HepG2 (cell line): ENCODE results near the gene CAMK1D. TPM values are rescaled to one million over a fixed set of nuclear protein-coding genes. Genes with fewer than 3 reads are reported as not detected.
"Not testable (repeated sequence)": the region's sequence is repeated elsewhere in the genome, so short reads cannot be mapped to it uniquely, and the experiment has no call there.

Experiments
- ATAC-seq: fragments of 200-7000 bp; cut with Tn5 transposase; 3 replicates; pipeline ENCODE4 v1.9.1; 2020; ENCODE audit warnings: mild to moderate bottlenecking, moderate library complexity
- BruUV-seq: library from RNA; stranded (reverse); fragments of 400-500 nt; replicated peaks from 2 replicates; lab custom pipeline; 2021; lab: Mats Ljungman, UMichigan
- CTCF ChIA-PET: fragments of 300-600 bp; formaldehyde crosslinking; extraction: SDS; loops from one replicate; lab custom pipeline; 2021; ENCODE audit warnings: low total read pairs, inconsistent platforms, low intra/inter-chr PET ratio; lab: Yijun Ruan, JAX
- POLR2A ChIA-PET: fragments of 350-600 bp; sonication (Branson Sonifier 250); formaldehyde crosslinking; loops from one replicate; lab custom pipeline; 2020; ENCODE audit warnings: antibody characterized with exemption, inconsistent platforms; lab: Yijun Ruan, JAX
- DNase-seq: peaks from one replicate; pipeline ENCODE4 v3.0.0-alpha.2; 2015; ENCODE audit warnings: low spot score
- FAIRE-seq: peaks from 3 replicates; lab custom pipeline; 2011; peaks lifted over from hg19 to GRCh38; lab: Jason Lieb, UNC
- H2AFZ ChIP-seq: one replicate; pipeline ENCODE4 v1.6.1; 2011; ENCODE audit warnings: low read length, inconsistent platforms
- H3K27ac ChIP-seq: fragments of 300-600 bp; 3 replicates; pipeline ENCODE4 v1.8.0; 2011; ENCODE audit warnings: mixed run types, mild to moderate bottlenecking, mixed read lengths, low read length, inconsistent platforms; ENCODE audit not compliant: insufficient read depth; ENCODE audit errors: extremely low read length
- H3K27me3 ChIP-seq, 2 experiments: fragments of 200-600 bp in 1 of 2; 2 replicates in 1 of 2; 3 replicates in 1 of 2; pipeline versions ENCODE4 v1.6.0 to v1.8.0; 2011; ENCODE audit warnings: low read length in 2 of 2, mild to moderate bottlenecking in 2 of 2, moderate library complexity in 2 of 2, inconsistent platforms in 1 of 2; ENCODE audit not compliant: insufficient read depth in 2 of 2, control insufficient read depth in 1 of 2
- H3K36me3 ChIP-seq, 2 experiments: fragments of 200-600 bp in 1 of 2; replicated peaks in 1 of 2; 2 replicates in 1 of 2; 3 replicates in 1 of 2; pipeline versions ENCODE4 v1.5.1 to v1.8.0; 2011; ENCODE audit warnings: low read length in 2 of 2, inconsistent platforms in 1 of 2; ENCODE audit not compliant: insufficient read depth in 2 of 2, control insufficient read depth in 1 of 2
- H3K4me1 ChIP-seq: 2 replicates; pipeline ENCODE4 v1.5.1; 2012; ENCODE audit warnings: low read length, inconsistent platforms; ENCODE audit not compliant: insufficient read depth
- H3K4me2 ChIP-seq: 2 replicates; pipeline ENCODE4 v1.6.0; 2011; ENCODE audit warnings: low read depth, low read length, inconsistent platforms
- H3K4me3 ChIP-seq, 3 experiments: fragments of 200-600 bp in 1 of 3; sonication (generic), shearing (Covaris generic) in 1 of 3; replicated peaks in 1 of 3; 2 replicates each; pipeline ENCODE4 v1.5.1; 2011 to 2016; ENCODE audit warnings: low read length in 3 of 3, inconsistent platforms in 2 of 3, low read depth in 2 of 3, mild to moderate bottlenecking in 2 of 3, control low read depth in 1 of 3, mixed read lengths in 1 of 3; ENCODE audit not compliant: insufficient read depth in 1 of 3
- H3K79me2 ChIP-seq: one replicate; pipeline ENCODE4 v1.6.1; 2011; ENCODE audit warnings: low read length, inconsistent platforms; ENCODE audit not compliant: insufficient read depth
- H3K9ac ChIP-seq: 2 replicates; pipeline ENCODE4 v1.6.0; 2011; ENCODE audit warnings: mild to moderate bottlenecking, low read depth, low read length, inconsistent platforms; ENCODE audit not compliant: insufficient read depth
- H3K9me3 ChIP-seq: 2 replicates; pipeline ENCODE4 v1.5.1; 2012; ENCODE audit warnings: mild to moderate bottlenecking, low read length
- H4K20me1 ChIP-seq: 2 replicates; pipeline ENCODE4 v1.6.0; 2011; ENCODE audit warnings: inconsistent platforms, mild to moderate bottlenecking, low read length, moderate library complexity; ENCODE audit not compliant: insufficient read depth
- HMG20B ChIP-seq: conservative IDR thresholded peaks from 2 replicates; pipeline ENCODE4 v1.6.1; 2016; ENCODE audit warnings: missing genetic modification reagents, missing compliant biosample characterization
- NCOA1 ChIP-seq: sonication (generic); formaldehyde crosslinking; IDR thresholded peaks from 2 replicates; pipeline ENCODE4 v1.9.0; 2021; ENCODE audit warnings: missing genetic modification reagents
- SRY ChIP-seq: sonication (generic); formaldehyde crosslinking; IDR thresholded peaks from 2 replicates; pipeline ENCODE4 v1.8.0; 2022; ENCODE audit warnings: mild to moderate bottlenecking, missing genetic modification reagents
- WGBS: methylation state at CpG from one replicate; pipeline ENCODE4 v1.1.6; 2017; ENCODE audit warnings: low lambda C conversion rate; 5-methylcytosine and 5-hydroxymethylcytosine counted together
- in situ Hi-C: cut with HindIII; loops from 2 replicates; pipeline ENCODE4 v1.10.0; 2017; ENCODE audit warnings: low pct_unique_long_range_greater_than_20kb; ENCODE audit not compliant: extremely low pct_ligation_motif_present
- intact Hi-C: fragments of 100-400 bp; cut with micrococcal nuclease; formaldehyde crosslinking; loops from one replicate; pipeline ENCODE4 v1.10.0; 2022; ENCODE audit not compliant: unreplicated experiment
- polyA plus RNA-seq, 8 experiments: library from polyadenylated mRNA; depleted of rRNA in 3 of 8; stranded (reverse) in 7 of 8; unstranded in 1 of 8; fragments of >200 nt; fragmentation: Illumina TruSeq in 4 of 8; extraction: Trizol in 4 of 8; gene quantifications; 2 replicates each; pipeline versions ENCODE4 v1.2.1 to v1.2.3, GENCODE V29; 2011 to 2016; ENCODE audit warnings: low read depth in 4 of 8, missing spikeins in 1 of 8, mixed read lengths in 1 of 8; ENCODE audit not compliant: insufficient read depth in 1 of 8
- total RNA-seq, 5 experiments: library from RNA; depleted of rRNA; stranded (reverse); fragments of >200 nt; fragmentation: Illumina TruSeq; extraction: Trizol; gene quantifications; 2 replicates each; pipeline ENCODE4 v1.2.3, GENCODE V29; 2016; ENCODE audit warnings: low read depth in 1 of 5
- TF ChIP-seq, protein P1 (sequence below): sonication (generic); formaldehyde crosslinking; IDR thresholded peaks from 2 replicates; pipeline ENCODE4 v1.4.0; 2020; ENCODE audit warnings: low read depth, mild to moderate bottlenecking, missing genetic modification reagents
- TF ChIP-seq, protein P2 (sequence below): sonication (generic); formaldehyde crosslinking; IDR thresholded peaks from 2 replicates; pipeline ENCODE4 v1.4.0; 2020; ENCODE audit warnings: missing genetic modification reagents

CAMK1D gene
- total and polyA plus RNA-seq, 2 of the 13 experiments (the other 11 are each of a cell fraction or from before 2014, with no cell fraction given) = under 0.01 TPM; not detected in 1

DNA sequence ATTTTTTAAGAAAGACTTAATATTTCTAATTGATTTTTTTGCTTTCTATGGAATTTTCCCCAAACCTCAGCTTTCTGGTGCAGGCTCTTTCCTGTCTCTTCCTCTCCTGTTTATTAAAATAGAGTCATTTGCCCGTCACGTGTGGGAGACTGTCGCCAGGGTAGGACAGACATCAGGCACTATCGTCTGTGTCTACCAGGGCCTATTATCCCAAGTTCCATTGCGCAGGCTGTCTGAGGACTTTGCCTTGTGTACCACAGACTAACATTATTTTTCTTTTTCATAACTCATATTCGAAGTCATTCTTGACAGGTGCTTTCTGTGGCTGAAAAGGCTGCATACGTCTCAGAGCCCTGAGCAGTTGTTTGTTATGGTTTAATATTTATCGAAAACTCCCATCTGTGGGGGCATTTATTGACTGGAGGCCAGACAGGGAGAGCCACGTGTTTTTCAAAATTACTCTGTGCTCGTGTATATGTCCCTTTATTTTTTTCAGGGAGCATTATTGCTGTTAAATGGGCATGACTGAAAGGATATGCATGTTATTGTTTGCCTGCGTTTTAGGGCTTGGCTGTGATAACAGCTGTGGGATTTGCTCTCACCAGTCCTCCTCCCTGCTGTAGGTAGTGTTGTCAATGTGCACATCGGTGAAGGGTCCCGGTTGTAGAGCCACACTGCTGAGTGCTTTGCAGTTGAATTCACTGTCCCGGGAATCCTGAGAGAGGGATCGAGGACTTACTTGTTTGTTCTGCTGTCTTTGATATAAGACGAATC, 89.8 kb downstream of the CAMK1D start:
- Histone ChIP-seq H3K9me3 (0 out of 2 replicates have a peak, but pooled peaks cover 3% of the 10 kb centered on the region), H3K4me1 (peaks cover 4% of the 10 kb centered on the region; the same call in 1 of the 2 replicates), H3K27me3 (peaks cover 0 to 4% of the 10 kb centered on the region in 2 experiments; a peak in 3 of 5 replicates), H3K79me2 (no peaks in the 10 kb centered on the region), H3K4me2 (no peak overlapping the region), H3K4me3 (no peak overlapping the region), H3K36me3 (no peaks in the 10 kb centered on the region), H3K9ac (no peak overlapping the region), H4K20me1 (no peaks in the 10 kb centered on the region), H2AFZ (no peak overlapping the region), H3K27ac (no peak overlapping the region)
- WGBS = 45% methylated on average over 16 of the region's 16 CpGs
- BruUV-seq = no TSS peak
- in situ Hi-C loops = no loop called here
- CTCF ChIA-PET = no interaction called here
- POLR2A ChIA-PET = no interaction called here
- FAIRE-seq (no peak), ATAC-seq (no peak), DNase-seq (no peak)
- no peak for TF ChIP-seq SRY (CRISPR knock-in tag)
- TF ChIP-seq, protein P1, sequence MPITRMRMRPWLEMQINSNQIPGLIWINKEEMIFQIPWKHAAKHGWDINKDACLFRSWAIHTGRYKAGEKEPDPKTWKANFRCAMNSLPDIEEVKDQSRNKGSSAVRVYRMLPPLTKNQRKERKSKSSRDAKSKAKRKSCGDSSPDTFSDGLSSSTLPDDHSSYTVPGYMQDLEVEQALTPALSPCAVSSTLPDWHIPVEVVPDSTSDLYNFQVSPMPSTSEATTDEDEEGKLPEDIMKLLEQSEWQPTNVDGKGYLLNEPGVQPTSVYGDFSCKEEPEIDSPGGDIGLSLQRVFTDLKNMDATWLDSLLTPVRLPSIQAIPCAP (CRISPR knock-in tag) = no peak
- TF ChIP-seq, protein P2, sequence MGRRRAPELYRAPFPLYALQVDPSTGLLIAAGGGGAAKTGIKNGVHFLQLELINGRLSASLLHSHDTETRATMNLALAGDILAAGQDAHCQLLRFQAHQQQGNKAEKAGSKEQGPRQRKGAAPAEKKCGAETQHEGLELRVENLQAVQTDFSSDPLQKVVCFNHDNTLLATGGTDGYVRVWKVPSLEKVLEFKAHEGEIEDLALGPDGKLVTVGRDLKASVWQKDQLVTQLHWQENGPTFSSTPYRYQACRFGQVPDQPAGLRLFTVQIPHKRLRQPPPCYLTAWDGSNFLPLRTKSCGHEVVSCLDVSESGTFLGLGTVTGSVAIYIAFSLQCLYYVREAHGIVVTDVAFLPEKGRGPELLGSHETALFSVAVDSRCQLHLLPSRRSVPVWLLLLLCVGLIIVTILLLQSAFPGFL (CRISPR knock-in tag) = no peak
- no peak for TF ChIP-seq NCOA1 (CRISPR knock-in tag)
- no peak for TF ChIP-seq HMG20B
- intact Hi-C loops = no loop called here

GRCh38 chr10:12439767-12440166, 90.4 kb downstream of the CAMK1D start:
- H3K9me3 ChIP-seq, H4K20me1 ChIP-seq, H3K4me3 ChIP-seq, H3K9ac ChIP-seq, CTCF ChIA-PET, H3K79me2 ChIP-seq, H3K27ac ChIP-seq, H3K36me3 ChIP-seq, ATAC-seq, H3K27me3 ChIP-seq, DNase-seq, H2AFZ ChIP-seq, in situ Hi-C loops, intact Hi-C loops, POLR2A ChIA-PET, H3K4me1 ChIP-seq, BruUV-seq, FAIRE-seq, H3K4me2 ChIP-seq: not testable (repeated sequence)
- 29% methylated on average over 6 of the region's 6 CpGs for WGBS
